HepG2 (cell line): ENCODE results near the gene PTPN2. TPM values are rescaled to one million over a fixed set of nuclear protein-coding genes. Genes with fewer than 3 reads are reported as not detected.

ENCODE experiments used
- AHDC1 ChIP-seq: sonication (generic); formaldehyde crosslinking; IDR thresholded peaks from 2 replicates; pipeline ENCODE4 v1.5.1; 2020; ENCODE audit warnings: mild to moderate bottlenecking, missing genetic modification reagents, borderline replicate concordance
- BRD4 ChIP-seq: sonication (generic); formaldehyde crosslinking; IDR thresholded peaks from 2 replicates; pipeline ENCODE4 v1.4.0; 2020; ENCODE audit warnings: missing genetic modification reagents
- HHEX ChIP-seq: IDR thresholded peaks from 2 replicates; pipeline ENCODE4 v1.6.1; 2016; ENCODE audit warnings: control low read depth
- IRF9 ChIP-seq: sonication (generic); formaldehyde crosslinking; IDR thresholded peaks from 2 replicates; pipeline ENCODE4 v1.8.0; 2022; ENCODE audit warnings: missing genetic modification reagents, mild to moderate bottlenecking, borderline replicate concordance
- KLF9 ChIP-seq: IDR thresholded peaks from 2 replicates; pipeline ENCODE4 v1.6.1; 2016; ENCODE audit warnings: low read depth
- MXD3 ChIP-seq: IDR thresholded peaks from 2 replicates; pipeline ENCODE4 v1.6.1; 2016; ENCODE audit warnings: mild to moderate bottlenecking, missing biosample characterization, missing genetic modification reagents
- RBM39 ChIP-seq: fragments of 200-400 bp; formaldehyde crosslinking; IDR thresholded peaks from one replicate; pipeline ENCODE4 v1.6.1; 2018; ENCODE audit warnings: antibody characterized with exemption, mild to moderate bottlenecking, low read depth, low read length; ENCODE audit not compliant: poor library complexity, severe bottlenecking
- SRY ChIP-seq: sonication (generic); formaldehyde crosslinking; IDR thresholded peaks from 2 replicates; pipeline ENCODE4 v1.8.0; 2022; ENCODE audit warnings: mild to moderate bottlenecking, missing genetic modification reagents
- ZBTB37 ChIP-seq: sonication (generic); formaldehyde crosslinking; IDR thresholded peaks from 2 replicates; pipeline ENCODE4 v1.4.0; 2020; ENCODE audit warnings: mild to moderate bottlenecking, missing genetic modification reagents
- ZNF30 ChIP-seq: sonication (generic); formaldehyde crosslinking; IDR thresholded peaks from 2 replicates; pipeline ENCODE4 v1.5.0; 2020; ENCODE audit warnings: mild to moderate bottlenecking, missing genetic modification reagents
- ZNF407 ChIP-seq: sonication (generic); formaldehyde crosslinking; IDR thresholded peaks from one replicate; pipeline ENCODE4 v1.5.1; 2020; ENCODE audit warnings: mild to moderate bottlenecking, missing genetic modification reagents; ENCODE audit errors: not compliant biosample characterization
- ZNF549 ChIP-seq: sonication (generic); formaldehyde crosslinking; IDR thresholded peaks from 2 replicates; pipeline ENCODE4 v1.5.0; 2020; ENCODE audit warnings: missing genetic modification reagents
- ZNF788 ChIP-seq: sonication (generic); formaldehyde crosslinking; IDR thresholded peaks from 2 replicates; pipeline ENCODE4 v1.5.0; 2020; ENCODE audit warnings: mild to moderate bottlenecking, missing genetic modification reagents, borderline replicate concordance
- polyA plus RNA-seq, 8 experiments: library from polyadenylated mRNA; depleted of rRNA in 3 of 8; stranded (reverse) in 7 of 8; unstranded in 1 of 8; fragments of >200 nt; fragmentation: Illumina TruSeq in 4 of 8; extraction: Trizol in 4 of 8; gene quantifications; 2 replicates each; pipeline versions ENCODE4 v1.2.1 to v1.2.3, GENCODE V29; 2011 to 2016; ENCODE audit warnings: low read depth in 4 of 8, missing spikeins in 1 of 8, mixed read lengths in 1 of 8; ENCODE audit not compliant: insufficient read depth in 1 of 8
- total RNA-seq, 5 experiments: library from RNA; depleted of rRNA; stranded (reverse); fragments of >200 nt; fragmentation: Illumina TruSeq; extraction: Trizol; gene quantifications; 2 replicates each; pipeline ENCODE4 v1.2.3, GENCODE V29; 2016; ENCODE audit warnings: low read depth in 1 of 5

The PTPN2 gene
- total and polyA plus RNA-seq, 2 of the 13 experiments (the other 11 are each of a cell fraction or from before 2014, with no cell fraction given) = 24.9 to 41.5 TPM

- TF ChIP-seq ZNF407 = no peak
- TF ChIP-seq KLF9 (CRISPR knock-in tag) = no peak
- no peak for TF ChIP-seq ZNF549
- no peak for TF ChIP-seq ZNF30 (CRISPR knock-in tag)
- no peak for TF ChIP-seq AHDC1 (CRISPR knock-in tag)
- peak; percentile 74; the same call in 1 of the 2 replicates for TF ChIP-seq ZNF788 (CRISPR knock-in tag)
- TF ChIP-seq HHEX (CRISPR knock-in tag) = no peak
- peak; percentile 85 for TF ChIP-seq SRY
- no peak for TF ChIP-seq BRD4 (CRISPR knock-in tag)
- TF ChIP-seq IRF9 (CRISPR knock-in tag) = peak; percentile 52; the same call in 1 of the 2 replicates
- no peak for TF ChIP-seq ZBTB37
- TF ChIP-seq RBM39 = no peak
- peak; percentile 40 for TF ChIP-seq MXD3 (CRISPR knock-in tag)
Observed at GRCh38 chr18:12766986-12767433, 117.0 kb downstream of the PTPN2 start (continued).
